H9 (cell line): Measurements from ENCODE around the gene RRP1B. TPM values are rescaled to one million over a fixed set of nuclear protein-coding genes. Genes with fewer than 3 reads are reported as not detected.
A peak's percentile ranks its signal among the peaks of the same experiment; 100 is the strongest.

Experiments
- DNase-seq: peaks from one replicate; pipeline ENCODE4 v3.0.0-alpha.2; 2017
- H2AFZ ChIP-seq: one replicate; pipeline ENCODE4 v1.6.1; 2013; ENCODE audit warnings: mild to moderate bottlenecking, low read length, control low read depth, moderate library complexity
- H2AK5ac ChIP-seq: 2 replicates; pipeline ENCODE4 v1.6.1; 2013; ENCODE audit warnings: low read length, control low read depth, mixed read lengths; ENCODE audit not compliant: insufficient read length
- H2BK120ac ChIP-seq: one replicate; pipeline ENCODE4 v1.6.1; 2013; ENCODE audit warnings: low read depth, mild to moderate bottlenecking, low read length, control low read depth, inconsistent platforms; ENCODE audit not compliant: poor library complexity, severe bottlenecking
- H2BK12ac ChIP-seq: 2 replicates; pipeline ENCODE4 v1.6.1; 2013; ENCODE audit warnings: low read length, control low read depth, mixed read lengths, low read depth; ENCODE audit not compliant: insufficient read length
- H2BK15ac ChIP-seq: 2 replicates; pipeline ENCODE4 v1.6.1; 2013; ENCODE audit warnings: low read depth, low read length, control low read depth
- H2BK20ac ChIP-seq: one replicate; pipeline ENCODE4 v1.6.1; 2013; ENCODE audit warnings: low read depth, mild to moderate bottlenecking, low read length, control low read depth, inconsistent platforms; ENCODE audit not compliant: poor library complexity, severe bottlenecking
- H2BK5ac ChIP-seq: 2 replicates; pipeline ENCODE4 v1.6.1; 2013; ENCODE audit warnings: low read length, control low read depth, mixed read lengths; ENCODE audit not compliant: insufficient read length
- H3K14ac ChIP-seq: 2 replicates; pipeline ENCODE4 v1.6.1; 2013; ENCODE audit warnings: low read length, control low read depth; ENCODE audit not compliant: insufficient read depth
- H3K18ac ChIP-seq: 2 replicates; pipeline ENCODE4 v1.6.1; 2013; ENCODE audit warnings: low read depth, mild to moderate bottlenecking, mixed read lengths, low read length, control low read depth; ENCODE audit not compliant: insufficient read length
- H3K23ac ChIP-seq: 2 replicates; pipeline ENCODE4 v1.6.1; 2013; ENCODE audit warnings: low read length, control low read depth, mixed read lengths, low read depth; ENCODE audit not compliant: insufficient read length
- H3K23me2 ChIP-seq: 2 replicates; pipeline ENCODE4 v1.6.1; 2013; ENCODE audit warnings: low read depth, mild to moderate bottlenecking, mixed read lengths, low read length, control low read depth; ENCODE audit not compliant: insufficient read length, poor library complexity, severe bottlenecking
- H3K27ac ChIP-seq: 2 replicates; pipeline ENCODE4 v1.5.1; 2013; ENCODE audit warnings: low read length, control low read depth, mixed read lengths, low read depth; ENCODE audit not compliant: insufficient read length
- H3K27me3 ChIP-seq: 2 replicates; pipeline ENCODE4 v1.6.1; 2013; ENCODE audit warnings: low read length, control low read depth, inconsistent platforms; ENCODE audit not compliant: insufficient read depth
- H3K4ac ChIP-seq: 2 replicates; pipeline ENCODE4 v1.6.1; 2013; ENCODE audit warnings: low read depth, mild to moderate bottlenecking, control low read depth, inconsistent platforms, low read length, moderate library complexity
- H3K4me1 ChIP-seq: 2 replicates; pipeline ENCODE4 v1.6.1; 2013; ENCODE audit warnings: low read length, control low read depth, inconsistent platforms; ENCODE audit not compliant: insufficient read depth
- H3K4me2 ChIP-seq: 2 replicates; pipeline ENCODE4 v1.6.1; 2013; ENCODE audit warnings: low read length, control low read depth, mixed read lengths; ENCODE audit not compliant: insufficient read length, insufficient read depth
- H3K56ac ChIP-seq: 2 replicates; pipeline ENCODE4 v1.6.1; 2013; ENCODE audit warnings: low read depth, mild to moderate bottlenecking, mixed read lengths, low read length, control low read depth; ENCODE audit not compliant: insufficient read length
- H3K79me1 ChIP-seq: 2 replicates; pipeline ENCODE4 v1.6.1; 2013; ENCODE audit warnings: low read depth, mild to moderate bottlenecking, moderate library complexity, low read length, control low read depth, inconsistent platforms; ENCODE audit not compliant: insufficient read depth, poor library complexity, severe bottlenecking
- H3K79me2 ChIP-seq: 2 replicates; pipeline ENCODE4 v1.6.1; 2013; ENCODE audit warnings: low read length, control low read depth, inconsistent platforms; ENCODE audit not compliant: insufficient read depth
- H3K9ac ChIP-seq: 2 replicates; pipeline ENCODE4 v1.6.1; 2013; ENCODE audit warnings: low read length, control low read depth, mixed read lengths; ENCODE audit not compliant: insufficient read length; ENCODE audit errors: extremely low read depth
- H3K9me3 ChIP-seq: one replicate; pipeline ENCODE4 v1.6.1; 2013; ENCODE audit warnings: low read depth, low read length, inconsistent platforms; ENCODE audit not compliant: control insufficient read depth
- H3T11ph ChIP-seq: one replicate; pipeline ENCODE4 v1.6.1; 2013; ENCODE audit warnings: mild to moderate bottlenecking, low read length, control low read depth, inconsistent platforms
- H4K20me1 ChIP-seq: one replicate; pipeline ENCODE4 v1.6.1; 2013; ENCODE audit not compliant: control insufficient read depth, insufficient read length, insufficient read depth
- H4K5ac ChIP-seq: 2 replicates; pipeline ENCODE4 v1.6.1; 2013; ENCODE audit warnings: low read depth, mild to moderate bottlenecking, mixed read lengths, low read length, control low read depth; ENCODE audit not compliant: insufficient read length
- H4K8ac ChIP-seq: replicated peaks from 2 replicates; pipeline ENCODE4 v1.6.1; 2013; ENCODE audit warnings: low read length, control low read depth, mixed read lengths, low read depth; ENCODE audit not compliant: insufficient read length
- H4K91ac ChIP-seq: 2 replicates; pipeline ENCODE4 v1.6.1; 2013; ENCODE audit warnings: low read depth, mild to moderate bottlenecking, moderate library complexity, mixed read lengths, low read length, control low read depth; ENCODE audit not compliant: insufficient read length
- H3K27ac Mint-ChIP-seq, 3 experiments: 2 replicates in 2 of 3; 3 replicates in 1 of 3; pipeline ENCODE4 v1.8.0; 2020 to 2021; ENCODE audit warnings: mixed read lengths in 3 of 3, mild to moderate bottlenecking in 1 of 3, moderate library complexity in 1 of 3
- H3K27me3 Mint-ChIP-seq: 2 replicates; pipeline ENCODE4 v1.8.0; 2021; ENCODE audit warnings: low read depth, mild to moderate bottlenecking, moderate library complexity, mixed read lengths
- H3K36me3 Mint-ChIP-seq, 3 experiments: 2 replicates in 2 of 3; 3 replicates in 1 of 3; pipeline ENCODE4 v1.8.0; 2020 to 2021; ENCODE audit warnings: low read depth in 3 of 3, mixed read lengths in 3 of 3; ENCODE audit not compliant: insufficient read depth in 1 of 3
- H3K4me1 Mint-ChIP-seq, 2 experiments: 2 replicates each; pipeline ENCODE4 v1.8.0; 2020; ENCODE audit warnings: mixed read lengths in 2 of 2
- H3K4me3 Mint-ChIP-seq, 2 experiments: 2 replicates in 1 of 2; 3 replicates in 1 of 2; pipeline ENCODE4 v1.8.0; 2020 to 2021; ENCODE audit warnings: mild to moderate bottlenecking in 2 of 2, mixed read lengths in 2 of 2, moderate library complexity in 1 of 2
- H3K9me3 Mint-ChIP-seq, 2 experiments: 2 replicates in 1 of 2; 3 replicates in 1 of 2; pipeline ENCODE4 v1.8.0; 2020; ENCODE audit warnings: mild to moderate bottlenecking in 2 of 2, mixed read lengths in 2 of 2, moderate library complexity in 1 of 2
- WGBS: extraction: QIAGEN DNeasy Blood & Tissue Kit; methylation state at CpG from one replicate; pipeline ENCODE4 v1.1.7; 2013; ENCODE audit warnings: missing lambda C conversion rate, low lambda C conversion rate, mixed read lengths; ENCODE audit not compliant: insufficient read length; ENCODE audit errors: extremely low coverage; 5-methylcytosine and 5-hydroxymethylcytosine counted together
- total RNA-seq: library from RNA; stranded (reverse); gene quantifications from 2 replicates; pipeline ENCODE4 v1.2.1, GENCODE V29; 2021
- TF ChIP-seq, protein P1 (sequence below): fragments of 200-600 bp; sonication (generic); conservative IDR thresholded peaks from 3 replicates; pipeline ENCODE4 v1.8.0; 2021; ENCODE audit warnings: antibody characterized with exemption, mild to moderate bottlenecking

The RRP1B gene
- total RNA-seq, 1 experiment from 2014 or later: 96.6 TPM

DNA sequence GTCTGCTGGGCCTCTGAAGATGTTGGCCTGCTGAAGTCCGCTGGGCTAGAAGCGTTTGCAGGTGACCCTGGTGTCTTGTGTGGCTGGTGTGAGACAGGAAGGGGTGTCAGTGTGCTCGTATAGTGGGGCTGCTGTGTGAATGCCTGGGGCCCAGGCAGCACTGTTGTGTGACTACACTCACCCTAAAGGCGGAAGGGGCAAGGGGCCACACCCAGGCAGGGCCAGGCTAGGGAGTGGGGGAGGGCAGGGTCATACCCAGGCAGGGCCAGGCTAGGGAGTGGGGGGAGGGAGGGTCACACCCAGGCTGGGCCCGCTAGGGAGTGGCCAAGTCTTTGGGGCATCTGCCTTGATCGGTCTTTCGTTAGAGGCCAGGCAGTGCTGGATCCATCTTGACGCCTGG is 84.6 kb downstream of the RRP1B start:
- Histone ChIP-seq H3K23ac (no peak overlapping the region), H3K9ac (no peak overlapping the region), H3K79me1 (no peaks in the 10 kb centered on the region), H4K20me1 (peaks cover 4% of the 10 kb centered on the region), H4K5ac (no peak overlapping the region), H3K79me2 (no peaks in the 10 kb centered on the region), H3K9me3 (no peaks in the 10 kb centered on the region), H3K27me3 (no peaks in the 10 kb centered on the region), H2AFZ (no peak overlapping the region), H3K4me2 (no peak overlapping the region), H2BK20ac (no peak overlapping the region), H3T11ph (no peak overlapping the region), H4K8ac (no peak overlapping the region), H4K91ac (no peak overlapping the region), H3K4ac (no peak overlapping the region), H3K23me2 (no peaks in the 10 kb centered on the region), H3K18ac (no peak overlapping the region), H3K56ac (no peak overlapping the region), H3K4me1 (no peaks in the 10 kb centered on the region), H2AK5ac (no peak overlapping the region), H3K27ac (no peak overlapping the region), H2BK15ac (no peak overlapping the region), H2BK5ac (no peak overlapping the region), H3K14ac (no peak overlapping the region), H2BK120ac (no peak overlapping the region), H2BK12ac (no peak overlapping the region)
- Mint-ChIP-seq H3K9me3 (no peaks in the 10 kb centered on the region), H3K4me3 (no peak overlapping the region; a peak in 1 of 5 replicates), H3K36me3 (peaks cover 9 to 45% (median 37%) of the 10 kb centered on the region in 3 experiments; a peak in 6 of 7 replicates), H3K4me1 (peaks cover 14 to 17% of the 10 kb centered on the region in 2 experiments), H3K27ac (0 out of 7 replicates have a peak overlapping the region, but pooled peaks of 1 of the 3 experiments have one; percentile 47), H3K27me3 (no peaks in the 10 kb centered on the region)
- WGBS: no CpG with 5 or more reads among the region's 8 CpGs
- TF ChIP-seq, protein P1, sequence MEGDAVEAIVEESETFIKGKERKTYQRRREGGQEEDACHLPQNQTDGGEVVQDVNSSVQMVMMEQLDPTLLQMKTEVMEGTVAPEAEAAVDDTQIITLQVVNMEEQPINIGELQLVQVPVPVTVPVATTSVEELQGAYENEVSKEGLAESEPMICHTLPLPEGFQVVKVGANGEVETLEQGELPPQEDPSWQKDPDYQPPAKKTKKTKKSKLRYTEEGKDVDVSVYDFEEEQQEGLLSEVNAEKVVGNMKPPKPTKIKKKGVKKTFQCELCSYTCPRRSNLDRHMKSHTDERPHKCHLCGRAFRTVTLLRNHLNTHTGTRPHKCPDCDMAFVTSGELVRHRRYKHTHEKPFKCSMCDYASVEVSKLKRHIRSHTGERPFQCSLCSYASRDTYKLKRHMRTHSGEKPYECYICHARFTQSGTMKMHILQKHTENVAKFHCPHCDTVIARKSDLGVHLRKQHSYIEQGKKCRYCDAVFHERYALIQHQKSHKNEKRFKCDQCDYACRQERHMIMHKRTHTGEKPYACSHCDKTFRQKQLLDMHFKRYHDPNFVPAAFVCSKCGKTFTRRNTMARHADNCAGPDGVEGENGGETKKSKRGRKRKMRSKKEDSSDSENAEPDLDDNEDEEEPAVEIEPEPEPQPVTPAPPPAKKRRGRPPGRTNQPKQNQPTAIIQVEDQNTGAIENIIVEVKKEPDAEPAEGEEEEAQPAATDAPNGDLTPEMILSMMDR: no peak
- no peak for DNase-seq
